NCI-H1436 treated with DMSO at 0.1 percent for 48 hours (cell line): ENCODE results near the gene IKZF4.
"Not testable (repeated sequence)": the region's sequence is repeated elsewhere in the genome, so short reads cannot be mapped to it uniquely, and the experiment has no call there.

Experiments used
- DNase-seq: peaks from one replicate; lab custom pipeline; 2025; lab: John Stamatoyannopoulos, UW

Gene IKZF4

GRCh38 chr12:55999522-55999921 is 21.3 kb upstream of the IKZF4 start:
- not testable (repeated sequence) for DNase-seq

DNA sequence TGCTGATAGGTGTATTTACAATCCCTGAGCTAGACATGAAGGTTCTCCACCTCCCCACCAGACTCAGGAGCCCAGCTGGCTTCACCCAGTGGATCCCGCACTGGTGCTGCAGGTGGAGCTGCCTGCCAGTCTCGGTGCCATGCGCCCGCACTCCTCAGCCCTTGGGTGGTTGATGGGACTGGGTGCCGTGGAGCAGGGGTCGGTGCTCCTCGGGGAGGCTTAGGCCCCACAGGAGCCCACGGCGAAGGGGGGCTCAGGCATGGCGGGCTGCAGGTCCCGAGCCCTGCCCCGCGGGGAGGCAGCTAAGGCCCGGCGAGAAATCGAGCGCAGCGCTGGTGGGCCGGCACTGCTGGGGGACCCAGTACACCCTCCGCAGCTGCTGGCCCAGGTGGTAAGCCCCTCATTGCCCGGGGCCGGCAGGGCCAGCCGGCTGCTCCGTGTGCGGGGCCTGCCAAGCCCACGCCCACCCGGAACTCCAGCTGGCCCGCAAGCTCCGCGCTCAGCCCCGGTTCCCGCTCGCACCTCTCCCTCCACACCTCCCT is 20.8 kb upstream of the IKZF4 start:
- not testable (repeated sequence) for DNase-seq

DNA sequence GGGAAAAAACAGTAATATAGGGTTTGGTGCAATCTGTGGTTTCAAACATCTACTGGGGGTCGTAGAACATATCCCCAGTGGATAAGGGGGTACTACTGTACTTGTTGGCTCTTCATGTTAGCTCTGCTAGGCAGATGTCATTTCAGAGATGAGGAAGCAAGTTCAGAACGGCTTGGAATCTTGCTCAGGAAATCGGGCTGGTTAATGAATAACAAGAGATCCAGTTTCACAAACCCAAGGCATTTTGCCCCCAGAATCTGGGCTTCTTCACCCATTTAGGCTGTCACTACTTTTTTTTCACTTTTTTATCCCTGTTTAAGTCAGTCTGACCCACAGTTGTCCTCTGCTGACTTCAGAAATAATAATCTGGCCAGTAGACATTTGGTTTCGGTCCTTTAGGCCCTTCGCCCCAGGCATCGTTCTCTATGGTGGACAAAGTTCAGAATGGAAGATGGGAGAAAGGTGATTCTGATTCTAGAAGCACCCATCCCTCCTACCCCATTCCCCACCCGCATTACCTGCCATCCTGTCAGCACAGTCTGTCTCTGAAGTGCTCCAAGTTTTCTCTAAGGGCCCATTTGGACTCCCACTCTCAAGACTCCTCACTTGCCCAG is 19.2 kb upstream of the IKZF4 start:
- no peak for DNase-seq

GRCh38 chr12:56003376-56003775 is 17.5 kb upstream of the IKZF4 start:
- not testable (repeated sequence) for DNase-seq

DNA sequence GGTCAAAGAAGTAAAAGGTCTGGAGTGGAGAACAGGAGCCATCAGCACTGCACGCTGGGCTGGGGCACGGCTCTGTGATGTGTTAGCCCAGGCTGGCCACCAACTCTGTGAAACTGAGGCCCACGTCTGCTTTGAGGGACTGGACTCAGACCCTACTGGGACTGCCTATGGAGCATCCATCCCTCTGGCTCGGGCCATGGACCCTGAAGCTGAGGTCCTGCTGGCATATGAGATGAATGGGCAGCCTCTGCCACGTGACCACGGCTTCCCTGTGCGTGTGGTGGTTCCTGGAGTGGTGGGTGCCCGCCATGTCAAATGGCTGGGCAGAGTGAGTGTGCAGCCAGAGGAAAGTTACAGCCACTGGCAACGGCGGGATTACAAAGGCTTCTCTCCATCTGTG is 16.6 kb upstream of the IKZF4 start:
- DNase-seq, result no peak

GRCh38 chr12:56007564-56008559 is 13.0 kb upstream of the IKZF4 start:
- no peak for DNase-seq

DNA sequence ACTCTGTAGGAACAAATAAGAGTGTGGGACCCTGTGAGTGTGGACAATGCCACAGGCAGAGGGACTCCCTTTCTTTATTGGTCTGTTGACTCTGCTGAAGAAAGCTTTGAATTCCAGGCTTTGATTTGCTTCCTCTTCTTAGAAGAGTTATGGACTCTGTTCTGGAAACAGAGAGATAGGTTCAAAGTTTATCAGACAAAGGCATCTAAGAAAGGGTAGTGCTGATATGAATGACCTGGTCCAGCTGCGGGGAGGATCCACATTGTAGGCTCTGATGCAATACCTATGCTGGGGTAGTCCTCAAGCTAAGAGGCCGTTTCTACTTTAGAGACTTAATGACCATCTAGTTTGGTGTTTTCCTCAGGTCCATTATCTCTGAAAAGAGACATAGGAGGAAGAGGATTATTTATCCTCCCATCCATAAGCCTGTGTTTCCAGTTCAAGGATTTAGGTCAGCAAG is 10.7 kb upstream of the IKZF4 start:
- DNase-seq, result no peak

DNA sequence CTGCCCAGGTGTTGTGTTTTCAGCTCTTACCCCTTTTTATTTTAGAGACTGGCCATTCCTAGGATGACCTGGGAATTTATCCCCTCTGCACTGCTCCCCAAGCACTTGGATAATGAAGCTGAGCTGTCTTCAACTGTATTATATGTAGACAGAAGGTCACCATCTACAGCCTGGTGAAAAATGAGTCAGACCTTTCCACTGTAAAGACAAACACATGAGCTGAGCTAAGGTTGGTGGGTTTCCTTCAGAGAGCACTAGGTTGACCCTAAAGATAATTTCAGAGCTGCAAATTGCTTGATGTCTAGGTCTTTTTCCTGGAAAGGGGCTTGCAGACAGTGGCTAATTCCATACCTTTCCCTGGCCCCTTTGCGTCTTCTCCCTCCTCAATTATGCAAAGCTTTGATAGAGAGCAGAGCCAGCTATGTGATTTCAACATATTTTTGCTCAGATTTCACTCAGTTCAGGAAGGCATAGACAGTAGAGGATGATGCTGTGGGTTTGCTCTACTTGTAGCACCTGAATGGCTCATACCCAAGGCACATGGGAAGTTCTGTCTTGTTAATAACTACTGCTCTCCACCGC is 9.2 kb upstream of the IKZF4 start:
- DNase-seq, result no peak

GRCh38 chr12:56013482-56013881 is 7.4 kb upstream of the IKZF4 start:
- DNase-seq, result no peak

DNA sequence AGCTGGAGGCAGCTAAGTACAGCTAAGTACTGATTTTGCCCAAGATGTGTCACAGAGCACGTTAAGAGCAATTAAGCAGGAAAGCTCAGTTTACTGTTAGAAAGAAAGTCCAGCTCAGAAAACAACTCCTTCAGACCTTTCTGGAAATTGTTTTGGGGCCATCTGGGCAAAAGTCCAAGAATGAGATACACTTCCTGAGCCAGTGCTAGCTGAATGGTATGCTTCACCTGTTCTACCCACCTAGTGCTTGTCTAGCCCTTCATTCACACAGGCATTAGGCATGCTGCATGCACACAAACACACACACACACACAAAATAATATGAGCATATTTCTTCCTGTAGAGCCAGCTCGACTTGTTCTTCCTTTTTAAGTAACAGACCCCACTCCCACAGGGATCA is 6.6 kb upstream of the IKZF4 start:
- DNase-seq, result no peak

DNA sequence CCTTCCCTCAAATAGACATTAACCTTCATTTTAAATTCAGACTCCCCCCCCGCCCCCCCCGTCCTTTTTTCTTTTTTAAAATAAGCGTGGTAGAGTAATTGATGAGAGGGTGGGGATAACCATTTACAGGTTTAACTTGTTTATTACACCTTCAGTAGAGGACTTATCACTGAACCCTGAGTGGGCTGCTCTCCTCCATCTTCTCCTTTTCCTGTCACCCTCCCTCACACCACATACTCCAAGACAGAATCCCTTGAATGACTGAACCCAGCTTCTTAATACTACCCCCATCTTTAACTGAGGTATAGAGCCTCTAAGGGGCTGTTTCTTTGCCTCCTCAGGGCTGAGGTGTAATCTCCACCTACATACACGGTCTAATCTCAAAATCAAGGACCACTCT is 3.7 kb upstream of the IKZF4 start:
- DNase-seq, result no peak

- no peak for DNase-seq
Measured at GRCh38 chr12:56018356-56018755, 2.5 kb upstream of the IKZF4 start.

DNA sequence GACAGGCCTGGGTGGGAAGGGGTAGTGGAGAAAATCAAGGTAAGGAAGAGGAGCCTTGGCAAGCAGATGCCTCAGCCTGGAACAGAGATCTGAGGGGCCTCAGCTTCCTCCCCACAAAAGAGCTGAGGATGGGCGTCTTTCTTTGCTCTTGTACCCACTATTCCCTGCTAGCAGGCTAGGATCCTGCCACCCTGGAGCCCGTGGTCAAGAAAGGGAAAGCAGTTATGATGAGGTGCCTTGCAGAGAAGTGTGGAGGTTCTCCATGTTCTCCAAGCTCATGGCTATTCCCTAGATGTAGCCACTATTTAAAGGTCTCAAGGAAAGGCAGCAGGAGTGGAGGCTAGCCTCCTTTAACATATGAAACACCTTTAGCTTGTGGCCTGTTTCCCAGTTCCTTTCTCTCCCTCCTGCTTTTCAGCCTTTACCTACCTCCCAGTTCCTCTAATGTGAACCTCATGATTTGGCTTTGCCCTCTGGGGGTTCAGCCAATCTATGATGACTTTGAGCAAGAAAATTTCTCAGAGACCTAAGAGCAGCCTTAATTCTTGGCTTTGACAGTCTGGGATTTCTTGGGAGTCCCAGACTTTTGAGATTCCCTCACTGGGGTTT is 1.1 kb downstream of the IKZF4 start:
- DNase-seq, result no peak

DNA sequence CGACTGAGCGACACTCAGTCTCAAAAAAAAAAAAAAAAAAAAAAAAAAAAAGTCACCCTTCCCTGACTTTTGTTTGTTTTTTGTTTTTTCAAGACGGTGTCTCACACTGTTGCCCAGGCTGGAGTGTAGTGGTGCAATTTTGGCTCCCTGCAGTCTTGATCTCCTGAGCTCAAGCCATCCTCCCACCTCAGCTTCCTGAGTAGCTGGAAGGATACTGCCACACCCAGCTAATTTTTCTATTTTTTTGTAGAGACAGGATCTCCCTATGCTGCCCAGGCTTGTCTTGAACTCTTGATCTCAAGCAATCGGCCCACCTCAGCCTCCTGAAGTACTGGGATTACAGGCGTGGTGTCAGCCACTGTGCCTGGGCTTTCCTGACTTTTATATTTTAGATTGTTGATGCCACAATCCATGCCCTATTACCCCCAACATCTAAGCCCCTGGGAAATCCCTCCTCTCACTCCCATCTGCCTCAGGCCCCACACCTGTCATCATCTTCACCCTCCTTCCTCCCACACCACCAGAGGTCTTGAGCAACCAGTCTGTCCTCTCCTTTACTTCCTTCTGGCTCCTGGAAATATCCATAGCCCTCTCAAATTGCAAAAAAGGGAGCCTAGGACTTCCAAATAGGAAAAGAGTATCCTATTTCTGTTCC is 7.8 kb downstream of the IKZF4 start:
- DNase-seq, result no peak

DNA sequence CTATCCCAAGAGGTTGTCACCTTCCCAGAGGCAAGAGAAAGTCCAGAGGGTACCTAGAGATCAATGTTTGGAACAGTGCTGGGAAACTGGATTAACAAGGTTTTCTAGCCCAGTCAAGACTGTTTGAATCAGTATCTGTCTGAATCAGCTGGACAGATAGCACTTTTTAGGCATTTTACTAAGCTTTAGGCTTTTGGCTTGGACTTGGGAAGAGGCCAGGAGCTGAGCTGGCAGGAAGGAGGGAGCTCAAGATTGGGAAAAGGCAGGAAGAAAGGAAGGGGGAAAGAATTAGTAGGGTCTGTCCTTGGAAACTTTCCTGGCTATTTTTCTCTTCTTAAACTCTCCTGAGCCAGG is 8.3 kb downstream of the IKZF4 start:
- DNase-seq, result no peak

DNA sequence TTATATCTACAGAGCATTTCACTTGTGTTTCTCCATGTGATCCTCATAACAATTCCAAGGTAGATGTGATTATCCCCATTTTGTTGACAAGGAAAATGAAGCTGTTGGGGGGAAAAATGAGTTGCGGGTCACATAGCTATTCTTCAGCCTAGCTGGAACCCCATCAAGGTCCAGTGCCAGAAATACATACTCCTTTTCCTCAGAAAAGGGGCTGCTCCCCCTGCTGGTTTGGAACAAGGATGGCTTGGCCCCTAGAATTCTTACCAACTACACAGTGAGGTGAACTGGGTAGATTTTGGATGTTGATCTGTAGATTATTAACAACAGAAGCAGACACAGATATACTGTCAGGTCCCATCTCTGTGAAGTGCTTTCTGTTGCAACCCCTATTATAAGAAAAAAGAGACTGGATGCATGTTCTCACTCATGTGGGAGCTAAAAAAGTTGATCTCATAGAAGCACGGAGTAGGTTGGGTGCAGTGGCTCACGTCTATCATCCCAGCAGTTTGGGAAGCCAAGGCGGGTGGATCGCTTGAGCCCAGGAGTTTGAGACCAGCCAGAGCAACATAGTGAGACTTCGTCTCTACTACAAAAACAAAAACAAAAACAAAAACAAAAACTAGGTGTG is 8.9 kb downstream of the IKZF4 start:
- DNase-seq, result no peak

DNA sequence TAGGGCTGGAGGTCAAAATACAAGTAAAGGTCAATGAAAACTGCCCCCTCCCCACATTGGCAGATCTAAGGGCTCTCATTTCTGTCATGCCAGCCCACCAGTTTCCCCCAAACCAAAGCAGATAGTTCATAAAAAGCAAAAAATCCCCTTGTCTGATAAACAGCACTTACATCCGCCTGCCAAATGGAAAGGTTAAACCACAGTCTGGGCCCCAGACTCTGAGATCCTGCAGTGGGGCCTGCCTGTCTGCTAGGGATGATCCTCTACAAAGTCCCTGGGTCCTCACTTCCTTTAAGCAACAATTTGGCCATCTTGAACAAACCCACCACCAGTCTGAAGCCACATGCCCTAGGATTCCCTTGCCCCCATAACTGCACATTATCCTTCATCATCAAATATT is 11.1 kb downstream of the IKZF4 start:
- no peak for DNase-seq

DNA sequence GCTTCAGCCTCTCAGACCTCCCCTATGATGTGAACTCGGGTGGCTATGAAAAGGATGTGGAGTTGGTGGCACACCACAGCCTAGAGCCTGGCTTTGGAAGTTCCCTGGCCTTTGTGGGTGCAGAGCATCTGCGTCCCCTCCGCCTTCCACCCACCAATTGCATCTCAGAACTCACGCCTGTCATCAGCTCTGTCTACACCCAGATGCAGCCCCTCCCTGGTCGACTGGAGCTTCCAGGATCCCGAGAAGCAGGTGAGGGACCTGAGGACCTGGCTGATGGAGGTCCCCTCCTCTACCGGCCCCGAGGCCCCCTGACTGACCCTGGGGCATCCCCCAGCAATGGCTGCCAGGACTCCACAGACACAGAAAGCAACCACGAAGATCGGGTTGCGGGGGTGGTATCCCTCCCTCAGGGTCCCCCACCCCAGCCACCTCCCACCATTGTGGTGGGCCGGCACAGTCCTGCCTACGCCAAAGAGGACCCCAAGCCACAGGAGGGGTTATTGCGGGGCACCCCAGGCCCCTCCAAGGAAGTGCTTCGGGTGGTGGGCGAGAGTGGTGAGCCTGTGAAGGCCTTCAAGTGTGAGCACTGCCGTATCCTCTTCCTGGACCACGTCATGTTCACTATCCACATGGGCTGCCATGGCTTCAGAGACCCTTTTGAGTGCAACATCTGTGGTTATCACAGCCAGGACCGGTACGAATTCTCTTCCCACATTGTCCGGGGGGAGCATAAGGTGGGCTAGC is 13.9 kb downstream of the IKZF4 start:
- no peak for DNase-seq

DNA sequence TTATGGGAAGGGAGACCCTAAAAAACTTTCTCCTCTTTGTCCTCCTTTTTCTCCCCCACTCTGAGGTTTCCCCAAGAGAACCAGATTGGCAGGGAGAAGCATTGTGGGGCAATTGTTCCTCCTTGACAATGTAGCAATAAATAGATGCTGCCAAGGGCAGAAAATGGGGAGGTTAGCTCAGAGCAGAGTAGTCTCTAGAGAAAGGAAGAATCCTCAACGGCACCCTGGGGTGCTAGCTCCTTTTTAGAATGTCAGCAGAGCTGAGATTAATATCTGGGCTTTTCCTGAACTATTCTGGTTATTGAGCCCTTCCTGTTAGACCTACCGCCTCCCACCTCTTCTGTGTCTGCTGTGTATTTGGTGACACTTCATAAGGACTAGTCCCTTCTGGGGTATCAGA is 16.3 kb downstream of the IKZF4 start:
- no peak for DNase-seq

GRCh38 chr12:56038022-56038655 is 17.3 kb downstream of the IKZF4 start:
- DNase-seq, result no peak
